ENCODE data around the gene RAB11FIP3.

Gene RAB11FIP3

GRCh38 chr16:529012-529575 lies 103.6 kb downstream of the RAB11FIP3 start:
- H3K9me3 ChIP-seq (ENCODE audit: control insufficient read depth, low read length) = no peaks in the 10 kb centered on the region
- peaks cover 16% of the 10 kb centered on the region for H3K36me3 ChIP-seq (ENCODE audit: control insufficient read depth, insufficient read depth, low read length)
- peak overlapping the region; percentile 63 for H3K4me3 ChIP-seq (ENCODE audit: extremely low read depth, insufficient read depth, low read length, poor library complexity, severe bottlenecking)
- no peak overlapping the region for H3K27ac ChIP-seq (ENCODE audit: low read depth, low read length, severe bottlenecking)
- H3K4me1 ChIP-seq (ENCODE audit: control insufficient read depth, insufficient read depth, low read length, poor library complexity, severe bottlenecking) = peaks cover 22% of the 10 kb centered on the region
- WGBS, 2 experiments (ENCODE audit: insufficient coverage in 2 of 2) = 80 to 86% methylated on average over 12 of the region's 12 CpGs

GRCh38 chr16:530111-530817 lies 104.8 kb downstream of the RAB11FIP3 start:
- peaks cover 14% of the 10 kb centered on the region for H3K36me3 ChIP-seq (ENCODE audit: control insufficient read depth, insufficient read depth, low read length)
- H3K4me1 ChIP-seq (ENCODE audit: control insufficient read depth, insufficient read depth, low read length, poor library complexity, severe bottlenecking) = peaks cover 26% of the 10 kb centered on the region
- WGBS, 2 experiments (ENCODE audit: insufficient coverage in 2 of 2) = 93 to 95% methylated on average over 18 to 20 of the region's 23 CpGs
- no peak overlapping the region for H3K4me3 ChIP-seq (ENCODE audit: extremely low read depth, insufficient read depth, low read length, poor library complexity, severe bottlenecking)
- no peaks in the 10 kb centered on the region for H3K9me3 ChIP-seq (ENCODE audit: control insufficient read depth, low read length)
- no peak overlapping the region for H3K27ac ChIP-seq (ENCODE audit: low read depth, low read length, severe bottlenecking)

GRCh38 chr16:531494-532125 lies 106.2 kb downstream of the RAB11FIP3 start:
- peaks cover 19% of the 10 kb centered on the region for H3K36me3 ChIP-seq (ENCODE audit: control insufficient read depth, insufficient read depth, low read length)
- H3K27ac ChIP-seq (ENCODE audit: low read depth, low read length, severe bottlenecking) = no peak overlapping the region
- no peak overlapping the region for H3K4me3 ChIP-seq (ENCODE audit: extremely low read depth, insufficient read depth, low read length, poor library complexity, severe bottlenecking)
- 91 to 95% methylated on average over 11 to 12 of the region's 16 CpGs for WGBS, 2 experiments (ENCODE audit: insufficient coverage in 2 of 2)
- H3K4me1 ChIP-seq (ENCODE audit: control insufficient read depth, insufficient read depth, low read length, poor library complexity, severe bottlenecking) = peaks cover 16% of the 10 kb centered on the region
- H3K9me3 ChIP-seq (ENCODE audit: control insufficient read depth, low read length) = no peaks in the 10 kb centered on the region

GRCh38 chr16:533391-534123 lies 108.1 kb downstream of the RAB11FIP3 start:
- peaks cover 15% of the 10 kb centered on the region for H3K4me1 ChIP-seq (ENCODE audit: control insufficient read depth, insufficient read depth, low read length, poor library complexity, severe bottlenecking)
- peaks cover 39% of the 10 kb centered on the region for H3K36me3 ChIP-seq (ENCODE audit: control insufficient read depth, insufficient read depth, low read length)
- no peaks in the 10 kb centered on the region for H3K9me3 ChIP-seq (ENCODE audit: control insufficient read depth, low read length)
- H3K4me3 ChIP-seq (ENCODE audit: extremely low read depth, insufficient read depth, low read length, poor library complexity, severe bottlenecking) = no peak overlapping the region
- no peak overlapping the region for H3K27ac ChIP-seq (ENCODE audit: low read depth, low read length, severe bottlenecking)
- WGBS, 2 experiments (ENCODE audit: insufficient coverage in 2 of 2) = 80 to 86% methylated on average over 28 to 30 of the region's 30 CpGs

- WGBS, 2 experiments (ENCODE audit: insufficient coverage in 2 of 2) = 92 to 97% methylated on average over 18 to 21 of the region's 21 CpGs
- peaks cover 15% of the 10 kb centered on the region for H3K4me1 ChIP-seq (ENCODE audit: control insufficient read depth, insufficient read depth, low read length, poor library complexity, severe bottlenecking)
- H3K4me3 ChIP-seq (ENCODE audit: extremely low read depth, insufficient read depth, low read length, poor library complexity, severe bottlenecking) = no peak overlapping the region
- peaks cover 41% of the 10 kb centered on the region for H3K36me3 ChIP-seq (ENCODE audit: control insufficient read depth, insufficient read depth, low read length)
- no peaks in the 10 kb centered on the region for H3K9me3 ChIP-seq (ENCODE audit: control insufficient read depth, low read length)
- H3K27ac ChIP-seq (ENCODE audit: low read depth, low read length, severe bottlenecking) = no peak overlapping the region
Observed at GRCh38 chr16:534135-534534, 108.7 kb downstream of the RAB11FIP3 start.

- Histone ChIP-seq H3K4me3 (ENCODE audit: extremely low read depth, insufficient read depth, low read length, poor library complexity, severe bottlenecking) (no peak overlapping the region), H3K4me1 (ENCODE audit: control insufficient read depth, insufficient read depth, low read length, poor library complexity, severe bottlenecking) (peaks cover 23% of the 10 kb centered on the region), H3K9me3 (ENCODE audit: control insufficient read depth, low read length) (no peaks in the 10 kb centered on the region), H3K27ac (ENCODE audit: low read depth, low read length, severe bottlenecking) (no peak overlapping the region), H3K36me3 (ENCODE audit: control insufficient read depth, insufficient read depth, low read length) (peaks cover 38% of the 10 kb centered on the region)
- WGBS, 2 experiments (ENCODE audit: insufficient coverage in 2 of 2) = 95 to 96% methylated on average over 23 to 26 of the region's 27 CpGs
Observed at GRCh38 chr16:534856-535445, 109.5 kb downstream of the RAB11FIP3 start.

GRCh38 chr16:535446-536405 lies 110.3 kb downstream of the RAB11FIP3 start:
- Histone ChIP-seq H3K36me3 (ENCODE audit: control insufficient read depth, insufficient read depth, low read length) (peaks cover 36% of the 10 kb centered on the region), H3K4me1 (ENCODE audit: control insufficient read depth, insufficient read depth, low read length, poor library complexity, severe bottlenecking) (peaks cover 26% of the 10 kb centered on the region), H3K27ac (ENCODE audit: low read depth, low read length, severe bottlenecking) (no peak overlapping the region), H3K9me3 (ENCODE audit: control insufficient read depth, low read length) (no peaks in the 10 kb centered on the region), H3K4me3 (ENCODE audit: extremely low read depth, insufficient read depth, low read length, poor library complexity, severe bottlenecking) (no peak overlapping the region)
- 94 to 95% methylated on average over 34 to 37 of the region's 39 CpGs for WGBS, 2 experiments (ENCODE audit: insufficient coverage in 2 of 2)

GRCh38 chr16:536746-537145 lies 111.3 kb downstream of the RAB11FIP3 start:
- no peak overlapping the region for H3K4me3 ChIP-seq (ENCODE audit: extremely low read depth, insufficient read depth, low read length, poor library complexity, severe bottlenecking)
- peaks cover 26% of the 10 kb centered on the region for H3K4me1 ChIP-seq (ENCODE audit: control insufficient read depth, insufficient read depth, low read length, poor library complexity, severe bottlenecking)
- H3K27ac ChIP-seq (ENCODE audit: low read depth, low read length, severe bottlenecking) = no peak overlapping the region
- H3K36me3 ChIP-seq (ENCODE audit: control insufficient read depth, insufficient read depth, low read length) = peaks cover 40% of the 10 kb centered on the region
- H3K9me3 ChIP-seq (ENCODE audit: control insufficient read depth, low read length) = no peaks in the 10 kb centered on the region
- 95 to 98% methylated on average over 17 of the region's 17 CpGs for WGBS, 2 experiments (ENCODE audit: insufficient coverage in 2 of 2)

- no peaks in the 10 kb centered on the region for H3K9me3 ChIP-seq (ENCODE audit: control insufficient read depth, low read length)
- peaks cover 26% of the 10 kb centered on the region for H3K4me1 ChIP-seq (ENCODE audit: control insufficient read depth, insufficient read depth, low read length, poor library complexity, severe bottlenecking)
- no peak overlapping the region for H3K27ac ChIP-seq (ENCODE audit: low read depth, low read length, severe bottlenecking)
- 95 to 96% methylated on average over 52 to 56 of the region's 60 CpGs for WGBS, 2 experiments (ENCODE audit: insufficient coverage in 2 of 2)
- peaks cover 48% of the 10 kb centered on the region for H3K36me3 ChIP-seq (ENCODE audit: control insufficient read depth, insufficient read depth, low read length)
- no peak overlapping the region for H3K4me3 ChIP-seq (ENCODE audit: extremely low read depth, insufficient read depth, low read length, poor library complexity, severe bottlenecking)
Observed at GRCh38 chr16:537415-538335, 112.2 kb downstream of the RAB11FIP3 start.
